Thyroid gland (tissue), 4 donors: ENCODE data around the gene IRF5. TPM values are rescaled to one million over a fixed set of nuclear protein-coding genes. Genes with fewer than 3 reads are reported as not detected.

Experiments used
- DNase-seq, 2 donors: peaks; one replicate each; pipeline ENCODE4 v3.0.0-alpha.2; 2019
- H3K27ac ChIP-seq, 3 donors: fragments of 200-600 bp; sonication (generic); 1 replicate in 2 of 3; 2 replicates in 1 of 3; pipeline ENCODE4 v1.5.1; 2016 to 2019; ENCODE audit warnings: mild to moderate bottlenecking in 1 of 3, moderate library complexity in 1 of 3
- H3K27me3 ChIP-seq: fragments of 200-600 bp; sonication (generic); one replicate; pipeline ENCODE4 v1.5.1; 2019
- H3K36me3 ChIP-seq, 2 donors: fragments of 200-600 bp; sonication (generic); one replicate each; pipeline ENCODE4 v1.5.1; 2016 to 2019
- H3K4me1 ChIP-seq, 2 donors: fragments of 200-600 bp; sonication (generic); one replicate each; pipeline ENCODE4 v1.5.1; 2017 to 2019
- H3K4me3 ChIP-seq, 3 donors: fragments of 200-600 bp; sonication (generic); replicated peaks in 1 of 3; 1 replicate in 2 of 3; 2 replicates in 1 of 3; pipeline ENCODE4 v1.5.1; 2016; ENCODE audit warnings: mild to moderate bottlenecking in 1 of 3
- H3K9me3 ChIP-seq: fragments of 200-600 bp; sonication (generic); one replicate; pipeline ENCODE4 v1.5.1; 2017
- CTCF ChIP-seq, 6 experiments: fragments of 200-600 bp in 3 of 6; fragments of 450-650 bp in 3 of 6; sonication (generic) in 3 of 6; IDR thresholded peaks; one replicate each; pipeline ENCODE4 v1.5.1; 2016 to 2019; ENCODE audit warnings: antibody characterized with exemption in 6 of 6, mild to moderate bottlenecking in 2 of 6, inconsistent platforms in 1 of 6, moderate library complexity in 1 of 6
- POLR2A ChIP-seq, 2 donors: fragments of 450-650 bp; IDR thresholded peaks; one replicate each; pipeline ENCODE4 v1.6.1; 2017; ENCODE audit warnings: antibody characterized with exemption in 2 of 2, mild to moderate bottlenecking in 2 of 2, moderate library complexity in 1 of 2
- WGBS, 2 donors: methylation state at CpG; one replicate each; pipeline ENCODE4 v1.1.5; 2017; 5-methylcytosine and 5-hydroxymethylcytosine counted together
- intact Hi-C: fragments of 100-400 bp; cut with DNase I; formaldehyde crosslinking; loops from one replicate; pipeline ENCODE4 v1.15.1; 2023
- total RNA-seq, 4 donors: library from RNA; depleted of rRNA; stranded (reverse); fragments of >200 nt; gene quantifications; one replicate each; pipeline ENCODE4 v1.2.3, GENCODE V29; 2016

IRF5 gene
- total RNA-seq, 4 donors from 2014 or later = 3.7 to 6.0 (median 4.9) TPM

GRCh38 chr7:128919241-128919640 lies 18.5 kb upstream of the IRF5 start:
- Histone ChIP-seq H3K27me3 (peaks cover 11% of the 10 kb centered on the region), H3K27ac (no peak overlapping the region), H3K4me1 (peaks cover 6 to 13% of the 10 kb centered on the region in 2 donors), H3K36me3 (no peaks in the 10 kb centered on the region), H3K4me3 (no peak overlapping the region), H3K9me3 (no peaks in the 10 kb centered on the region)
- 74 to 82% methylated on average over 6 of the region's 6 CpGs for WGBS, 2 donors
- TF ChIP-seq CTCF (IDR thresholded peaks at IDR 0.05) = no peak
- no peak for TF ChIP-seq POLR2A (IDR thresholded peaks at IDR 0.05)
- intact Hi-C loops = no loop called here
- DNase-seq = no peak

GRCh38 chr7:128919881-128920799 lies 17.6 kb upstream of the IRF5 start:
- Histone ChIP-seq H3K9me3 (no peaks in the 10 kb centered on the region), H3K27me3 (peaks cover 11% of the 10 kb centered on the region), H3K27ac (no peak overlapping the region), H3K4me1 (peaks cover 6 to 10% of the 10 kb centered on the region in 2 donors), H3K4me3 (no peak overlapping the region), H3K36me3 (no peaks in the 10 kb centered on the region)
- intact Hi-C loops = no loop called here
- TF ChIP-seq POLR2A (IDR thresholded peaks at IDR 0.05) (no peak), CTCF (IDR thresholded peaks at IDR 0.05) (no peak)
- no peak for DNase-seq
- WGBS, 2 donors = 55 to 66% methylated on average over 14 of the region's 14 CpGs

GRCh38 chr7:128920913-128921582 lies 16.7 kb upstream of the IRF5 start:
- peak; percentile 62 to 65 for DNase-seq
- no peak for TF ChIP-seq POLR2A (IDR thresholded peaks at IDR 0.05)
- no peak for TF ChIP-seq CTCF (IDR thresholded peaks at IDR 0.05)
- Histone ChIP-seq H3K4me1 (peaks cover under 1 to 1% of the 10 kb centered on the region in 2 donors), H3K27ac (no peak overlapping the region), H3K4me3 (no peak overlapping the region), H3K9me3 (no peaks in the 10 kb centered on the region), H3K36me3 (no peaks in the 10 kb centered on the region), H3K27me3 (peaks cover 5% of the 10 kb centered on the region)
- intact Hi-C loops = no loop called here
- WGBS, 2 donors = 44% methylated on average over 13 of the region's 13 CpGs

GRCh38 chr7:128921866-128922440 lies 15.8 kb upstream of the IRF5 start:
- H3K36me3 ChIP-seq = no peaks in the 10 kb centered on the region
- no peak for TF ChIP-seq POLR2A (IDR thresholded peaks at IDR 0.05)
- TF ChIP-seq CTCF (IDR thresholded peaks at IDR 0.05) = no peak
- no peak for DNase-seq
- no peak overlapping the region for H3K4me3 ChIP-seq
- WGBS, 2 donors = 79 to 93% methylated on average over 9 of the region's 9 CpGs
- no peak overlapping the region for H3K27ac ChIP-seq
- intact Hi-C loops = no loop called here
- no peaks in the 10 kb centered on the region for H3K9me3 ChIP-seq
- H3K27me3 ChIP-seq = no peaks in the 10 kb centered on the region
- no peaks in the 10 kb centered on the region for H3K4me1 ChIP-seq
